Measurements from ENCODE around the gene LILRA5. TPM values are rescaled to one million over a fixed set of nuclear protein-coding genes. Genes with fewer than 3 reads are reported as not detected.

The LILRA5 gene
- total and polyA plus RNA-seq, 2 of the 4 experiments (the other 2 are of a cell fraction) = not detected

DNA sequence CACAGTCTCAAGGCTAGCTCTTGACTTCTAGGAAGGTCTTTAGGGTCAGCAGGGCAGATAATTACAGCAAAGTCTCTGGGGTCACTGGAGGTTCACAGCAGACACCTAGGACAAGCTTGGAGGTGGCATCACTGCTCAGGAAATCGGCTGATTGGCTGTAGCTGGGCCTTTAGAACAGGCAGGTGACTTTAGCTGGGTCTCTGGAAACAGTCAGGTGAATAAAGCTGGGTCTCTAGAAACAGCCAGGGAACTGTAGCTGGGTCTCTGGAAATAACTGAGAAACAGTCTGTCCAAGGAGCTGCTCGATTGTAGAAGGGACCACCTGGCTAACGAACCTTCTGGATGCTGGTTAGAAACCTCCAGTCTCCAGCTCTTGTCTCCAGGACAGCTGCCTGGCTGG is 41.8 kb upstream of the LILRA5 start:
- H4K20me1 ChIP-seq (ENCODE audit: insufficient read depth, low read length) = no peaks in the 10 kb centered on the region
- no peak overlapping the region for H4K91ac ChIP-seq (ENCODE audit: insufficient read depth, low read depth, low read length)
- in situ Hi-C loops (cut with MboI; ENCODE audit: low sequenced_read_pairs) (no loop called here), intact Hi-C loops (cut with micrococcal nuclease) (no loop called here), dilution Hi-C loops (cut with HindIII; ENCODE audit: low sequenced_read_pairs, unreplicated experiment) (no loop called here)
- no peak overlapping the region for H4K5ac ChIP-seq (ENCODE audit: low read depth, low read length)
- no peak overlapping the region for H3K4ac ChIP-seq (ENCODE audit: low read depth, low read length)
- H3K18ac ChIP-seq (ENCODE audit: low read depth, low read length) = no peak overlapping the region
- H2AK5ac ChIP-seq (ENCODE audit: low read depth, low read length) = no peak overlapping the region
- no peaks in the 10 kb centered on the region for H3K79me1 ChIP-seq (ENCODE audit: low read depth in 1 of 2, low read length in 2 of 2)
- no peak overlapping the region for H3K56ac ChIP-seq (ENCODE audit: extremely low read depth, insufficient read depth, low read length)
- no peak overlapping the region for H3K23ac ChIP-seq (ENCODE audit: low read depth, low read length)
- peaks cover 14% of the 10 kb centered on the region; the same call in 1 of the 2 replicates for H3K9me3 ChIP-seq (ENCODE audit: control insufficient read depth, insufficient read depth, low read length)
- no peak overlapping the region for H2AK9ac ChIP-seq (replicated peaks; ENCODE audit: low read depth, low read length, poor library complexity)
- no peaks in the 10 kb centered on the region for H3K4me1 ChIP-seq (ENCODE audit: control insufficient read depth, insufficient read depth, low read length)
- no peak overlapping the region for H2AFZ ChIP-seq (replicated peaks; ENCODE audit: low read length, poor library complexity)
- CTCF ChIA-PET = no interaction called here
- H3K27ac ChIP-seq (ENCODE audit: insufficient read depth, low read length) = no peak overlapping the region
- H3K14ac ChIP-seq (replicated peaks; ENCODE audit: low read depth, low read length) = no peak overlapping the region
- DNase-seq (no peak), ATAC-seq (ENCODE audit: low read depth) (no peak)
- no peak overlapping the region for H3K4me3 ChIP-seq (ENCODE audit: insufficient read depth, low read depth, low read length)
- POLR2A ChIA-PET (ENCODE audit: unreplicated experiment) = no interaction called here
- H3K27me3 ChIP-seq (ENCODE audit: control insufficient read depth, insufficient read depth, low read length) = no peaks in the 10 kb centered on the region
- no peak overlapping the region for H4K8ac ChIP-seq (ENCODE audit: low read depth in 2 of 2, low read length in 2 of 2)
- WGBS, 2 experiments (ENCODE audit: extremely low coverage in 2 of 2, insufficient read length in 1 of 2) = 8% methylated on average over 2 of the region's 3 CpGs; no CpG with 5 or more reads in 1 of the 2 experiments
- H3K4me2 ChIP-seq (ENCODE audit: low read depth, low read length) = no peak overlapping the region
- H2BK120ac ChIP-seq (ENCODE audit: low read depth, low read length) = no peak overlapping the region
- TF ChIP-seq MAFK (IDR thresholded peaks at IDR 0.05; ENCODE audit: low read depth, low read length) (no peak), CEBPB (IDR thresholded peaks at IDR 0.05; ENCODE audit: low read depth, low read length) (no peak), SMC3 (IDR thresholded peaks at IDR 0.05; ENCODE audit: low read depth, low read length) (no peak), RAD21 (IDR thresholded peaks at IDR 0.05; ENCODE audit: low read length) (no peak), FOS (IDR thresholded peaks at IDR 0.05; ENCODE audit: low read depth, low read length) (no peak)
- TF ChIP-seq, protein P1, sequence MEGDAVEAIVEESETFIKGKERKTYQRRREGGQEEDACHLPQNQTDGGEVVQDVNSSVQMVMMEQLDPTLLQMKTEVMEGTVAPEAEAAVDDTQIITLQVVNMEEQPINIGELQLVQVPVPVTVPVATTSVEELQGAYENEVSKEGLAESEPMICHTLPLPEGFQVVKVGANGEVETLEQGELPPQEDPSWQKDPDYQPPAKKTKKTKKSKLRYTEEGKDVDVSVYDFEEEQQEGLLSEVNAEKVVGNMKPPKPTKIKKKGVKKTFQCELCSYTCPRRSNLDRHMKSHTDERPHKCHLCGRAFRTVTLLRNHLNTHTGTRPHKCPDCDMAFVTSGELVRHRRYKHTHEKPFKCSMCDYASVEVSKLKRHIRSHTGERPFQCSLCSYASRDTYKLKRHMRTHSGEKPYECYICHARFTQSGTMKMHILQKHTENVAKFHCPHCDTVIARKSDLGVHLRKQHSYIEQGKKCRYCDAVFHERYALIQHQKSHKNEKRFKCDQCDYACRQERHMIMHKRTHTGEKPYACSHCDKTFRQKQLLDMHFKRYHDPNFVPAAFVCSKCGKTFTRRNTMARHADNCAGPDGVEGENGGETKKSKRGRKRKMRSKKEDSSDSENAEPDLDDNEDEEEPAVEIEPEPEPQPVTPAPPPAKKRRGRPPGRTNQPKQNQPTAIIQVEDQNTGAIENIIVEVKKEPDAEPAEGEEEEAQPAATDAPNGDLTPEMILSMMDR (conservative IDR thresholded peaks at IDR 0.05; ENCODE audit: low read depth, low read length) = no peak
- no TSS peak for BruUV-seq (replicated peaks)
- H3K9ac ChIP-seq (ENCODE audit: low read depth, low read length) = no peak overlapping the region
- no peak overlapping the region for H2BK20ac ChIP-seq (ENCODE audit: low read depth, low read length)
- no peak overlapping the region for H2BK5ac ChIP-seq (ENCODE audit: low read depth, low read length, poor library complexity, severe bottlenecking)
- no peaks in the 10 kb centered on the region for H3K9me1 ChIP-seq (ENCODE audit: insufficient read depth, low read length)
- no peak overlapping the region for H2BK15ac ChIP-seq (ENCODE audit: low read depth, low read length)
- H3K36me3 ChIP-seq (ENCODE audit: control insufficient read depth, insufficient read depth, low read length) = no peaks in the 10 kb centered on the region

Measured in IMR-90 (cell line).